OCI-LY3 (cell line): Measurements from ENCODE around the gene EAPP.
"Not testable (repeated sequence)": the region's sequence is repeated elsewhere in the genome, so short reads cannot be mapped to it uniquely, and the experiment has no call there.

Experiments
- H2AFZ ChIP-seq: fragments of 200-600, 300-600 bp; shearing (Covaris generic); 2 replicates; pipeline ENCODE4 v1.6.0; 2014; ENCODE audit warnings: antibody characterized with exemption, low read depth, low read length
- H3K27ac ChIP-seq: fragments of 200-600, 300-600 bp; sonication (generic); 2 replicates; pipeline ENCODE4 v1.5.1; 2014; ENCODE audit warnings: mild to moderate bottlenecking, low read length, moderate library complexity, mixed read lengths
- H3K27me3 ChIP-seq: fragments of 200-600, 300-600 bp; sonication (generic); 2 replicates; pipeline ENCODE4 v1.6.1; 2014; ENCODE audit warnings: low read depth, low read length, mixed read lengths
- H3K36me3 ChIP-seq: fragments of 200-600, 300-600 bp; sonication (generic); replicated peaks from 2 replicates; pipeline ENCODE3; 2014; ENCODE audit warnings: low read depth, low read length, mixed read lengths
- H3K4me1 ChIP-seq: fragments of 300-600, 200-600 bp; sonication (generic); 2 replicates; pipeline ENCODE4 v1.6.1; 2014; ENCODE audit warnings: low read length, mixed read lengths
- H3K4me2 ChIP-seq: fragments of 200-600, 300-600 bp; sonication (generic); 2 replicates; pipeline ENCODE4 v1.6.1; 2014; ENCODE audit warnings: low read length, mixed read lengths
- H3K4me3 ChIP-seq: fragments of 300-600, 200-600 bp; sonication (generic); 2 replicates; pipeline ENCODE4 v1.5.1; 2014; ENCODE audit warnings: antibody characterized with exemption, mild to moderate bottlenecking, low read length, moderate library complexity
- H3K79me2 ChIP-seq: fragments of 300-600, 200-600 bp; shearing (Covaris generic); 2 replicates; pipeline ENCODE4 v1.6.1; 2014; ENCODE audit warnings: mild to moderate bottlenecking, low read length, mixed read lengths
- H3K9ac ChIP-seq: fragments of 300-600, 200-600 bp; shearing (Covaris generic); 2 replicates; pipeline ENCODE4 v1.6.0; 2014; ENCODE audit warnings: mild to moderate bottlenecking, low read length, moderate library complexity
- H3K9me3 ChIP-seq: fragments of 200-600, 300-600 bp; shearing (Covaris generic); 2 replicates; pipeline ENCODE4 v1.6.1; 2014; ENCODE audit warnings: low read length, mixed read lengths; ENCODE audit not compliant: insufficient read depth
- H4K20me1 ChIP-seq: fragments of 200-600, 300-600 bp; sonication (generic); 2 replicates; pipeline ENCODE4 v1.6.1; 2016; ENCODE audit warnings: low read length, mixed read lengths; ENCODE audit not compliant: insufficient read depth
- CTCF ChIP-seq: fragments of 200-600, 300-600 bp; sonication (generic); IDR thresholded peaks from 2 replicates; pipeline ENCODE4 v1.5.1; 2014; ENCODE audit warnings: antibody characterized with exemption, low read length, low read depth
- EZH2phosphoT487 ChIP-seq: fragments of 200-600 bp; shearing (Covaris generic); IDR thresholded peaks from 2 replicates; pipeline ENCODE4 v1.6.1; 2018; ENCODE audit warnings: antibody characterized with exemption, mixed run types, low read depth

The EAPP gene

GRCh38 chr14:34571771-34572170 lies 32.3 kb upstream of the EAPP start:
- TF ChIP-seq CTCF (no peak), EZH2phosphoT487 (no peak)
- Histone ChIP-seq H3K27me3 (no peaks in the 10 kb centered on the region), H3K36me3 (peaks cover 21% of the 10 kb centered on the region), H3K4me1 (no peaks in the 10 kb centered on the region), H4K20me1 (no peaks in the 10 kb centered on the region), H3K4me2 (no peak overlapping the region), H2AFZ (no peak overlapping the region), H3K9me3 (no peaks in the 10 kb centered on the region), H3K9ac (no peak overlapping the region), H3K4me3 (no peak overlapping the region), H3K27ac (no peak overlapping the region), H3K79me2 (no peaks in the 10 kb centered on the region)

GRCh38 chr14:34569750-34570149 lies 30.2 kb upstream of the EAPP start:
- no peak overlapping the region for H2AFZ ChIP-seq
- H3K27ac ChIP-seq, result no peak overlapping the region
- no peaks in the 10 kb centered on the region for H3K9me3 ChIP-seq
- H3K4me3 ChIP-seq, result no peak overlapping the region
- no peak overlapping the region for H3K4me2 ChIP-seq
- H3K4me1 ChIP-seq, result no peaks in the 10 kb centered on the region
- no peaks in the 10 kb centered on the region for H4K20me1 ChIP-seq
- TF ChIP-seq EZH2phosphoT487 (no peak), CTCF (no peak)
- H3K36me3 ChIP-seq, result peaks cover 24% of the 10 kb centered on the region
- no peaks in the 10 kb centered on the region for H3K27me3 ChIP-seq
- no peak overlapping the region for H3K9ac ChIP-seq
- H3K79me2 ChIP-seq, result no peaks in the 10 kb centered on the region

GRCh38 chr14:34568803-34569202 lies 29.3 kb upstream of the EAPP start:
- no peak overlapping the region for H2AFZ ChIP-seq
- no peaks in the 10 kb centered on the region for H3K4me1 ChIP-seq
- no peaks in the 10 kb centered on the region for H3K9me3 ChIP-seq
- no peaks in the 10 kb centered on the region for H3K27me3 ChIP-seq
- no peaks in the 10 kb centered on the region for H3K79me2 ChIP-seq
- no peak overlapping the region for H3K4me2 ChIP-seq
- no peak overlapping the region for H3K4me3 ChIP-seq
- H3K9ac ChIP-seq, result no peak overlapping the region
- H4K20me1 ChIP-seq, result no peaks in the 10 kb centered on the region
- TF ChIP-seq EZH2phosphoT487 (no peak), CTCF (no peak)
- peaks cover 24% of the 10 kb centered on the region for H3K36me3 ChIP-seq
- no peak overlapping the region for H3K27ac ChIP-seq

- H3K27ac ChIP-seq, result no peak overlapping the region
- TF ChIP-seq EZH2phosphoT487, result no peak
- TF ChIP-seq CTCF, result no peak
- H3K9ac ChIP-seq, result no peak overlapping the region
- no peak overlapping the region for H3K4me3 ChIP-seq
- H3K79me2 ChIP-seq, result no peaks in the 10 kb centered on the region
- H3K27me3 ChIP-seq, result no peaks in the 10 kb centered on the region
- no peaks in the 10 kb centered on the region for H3K4me1 ChIP-seq
- H2AFZ ChIP-seq, result no peak overlapping the region
- no peak overlapping the region for H3K4me2 ChIP-seq
- no peaks in the 10 kb centered on the region for H3K9me3 ChIP-seq
- H3K36me3 ChIP-seq, result peaks cover 8% of the 10 kb centered on the region
- no peaks in the 10 kb centered on the region for H4K20me1 ChIP-seq
Observed at GRCh38 chr14:34562776-34563150, 23.3 kb upstream of the EAPP start.

- not testable (repeated sequence) for H3K4me2 ChIP-seq, H3K9ac ChIP-seq, H3K4me1 ChIP-seq, H3K36me3 ChIP-seq, H4K20me1 ChIP-seq, H3K79me2 ChIP-seq, H3K27me3 ChIP-seq, H2AFZ ChIP-seq, H3K4me3 ChIP-seq, H3K27ac ChIP-seq, H3K9me3 ChIP-seq
Observed at GRCh38 chr14:34562037-34562775, 22.7 kb upstream of the EAPP start.

- not testable (repeated sequence) for H3K79me2 ChIP-seq, H3K9ac ChIP-seq, H3K9me3 ChIP-seq, H3K36me3 ChIP-seq, H3K4me3 ChIP-seq, H3K27ac ChIP-seq, H3K4me2 ChIP-seq, H3K4me1 ChIP-seq, H4K20me1 ChIP-seq, H2AFZ ChIP-seq, H3K27me3 ChIP-seq
Observed at GRCh38 chr14:34556498-34556829, 17.0 kb upstream of the EAPP start.
